Liver (tissue), 3 donors: ENCODE measurements around the gene TSPAN33.
A peak's percentile ranks its signal among the peaks of the same experiment; 100 is the strongest.

Experiments used
- ATF3 ChIP-seq: IDR thresholded peaks from 2 replicates; pipeline ENCODE4 v1.6.1; 2016; ENCODE audit warnings: antibody characterized with exemption
- CTCF ChIP-seq: fragments of 150-350 bp; IDR thresholded peaks from 2 replicates; pipeline ENCODE4 v1.5.1; 2017; ENCODE audit warnings: improper control_type of control experiment, low read depth, low read length; ENCODE audit not compliant: missing input control
- EGR1 ChIP-seq, 2 donors: IDR thresholded peaks; 2 replicates each; pipeline ENCODE4 v1.6.1; 2016 to 2018; ENCODE audit warnings: antibody characterized with exemption in 2 of 2, low read depth in 2 of 2
- FOXA2 ChIP-seq: IDR thresholded peaks from 2 replicates; pipeline ENCODE4 v1.6.1; 2016; ENCODE audit warnings: antibody characterized with exemption
- HNF4A ChIP-seq, 2 donors: conservative IDR thresholded peaks; 2 replicates each; pipeline ENCODE4 v1.6.1; 2016; ENCODE audit warnings: antibody characterized with exemption in 2 of 2, mild to moderate bottlenecking in 2 of 2
- MAX ChIP-seq: IDR thresholded peaks from 2 replicates; pipeline ENCODE4 v1.6.1; 2016; ENCODE audit warnings: antibody characterized with exemption
- NR2F2 ChIP-seq: IDR thresholded peaks from 2 replicates; pipeline ENCODE4 v1.6.1; 2016; ENCODE audit warnings: antibody characterized with exemption
- RAD21 ChIP-seq, 2 donors: IDR thresholded peaks; 2 replicates each; pipeline ENCODE4 v1.6.1; 2016; ENCODE audit warnings: antibody characterized with exemption in 2 of 2, mild to moderate bottlenecking in 2 of 2
- REST ChIP-seq: IDR thresholded peaks from 2 replicates; pipeline ENCODE4 v1.6.1; 2016; ENCODE audit warnings: antibody characterized with exemption, mild to moderate bottlenecking
- RXRA ChIP-seq, 2 donors: IDR thresholded peaks; 2 replicates each; pipeline ENCODE4 v1.6.1; 2017 to 2018; ENCODE audit warnings: antibody characterized with exemption in 2 of 2, mild to moderate bottlenecking in 1 of 2
- SP1 ChIP-seq: IDR thresholded peaks from 2 replicates; pipeline ENCODE4 v1.6.1; 2018; ENCODE audit warnings: antibody characterized with exemption, mild to moderate bottlenecking
- TAF1 ChIP-seq: conservative IDR thresholded peaks from 2 replicates; pipeline ENCODE4 v1.6.1; 2016; ENCODE audit warnings: antibody characterized with exemption, mild to moderate bottlenecking
- ZBTB33 ChIP-seq: IDR thresholded peaks from 2 replicates; pipeline ENCODE4 v1.6.1; 2016; ENCODE audit warnings: antibody characterized with exemption
- donor health status: healthy.
- donor health status: healthy.

- TF ChIP-seq SP1 (no peak), CTCF (no peak), REST (no peak), ATF3 (no peak), NR2F2 (no peak), MAX (no peak), RAD21 (IDR thresholded peaks at IDR 0.05) (peak; percentile 20 to 30), HNF4A (conservative IDR thresholded peaks at IDR 0.05) (no peak), TAF1 (no peak), RXRA (IDR thresholded peaks at IDR 0.05) (no peak), EGR1 (IDR thresholded peaks at IDR 0.05; ENCODE audit: low read depth in 2 of 2) (no peak), FOXA2 (no peak), ZBTB33 (no peak)
Observed at GRCh38 chr7:129213828-129214227, 69.3 kb downstream of the TSPAN33 start.
